K562 (cell line): ENCODE data around the gene CHMP3. TPM values are rescaled to one million over a fixed set of nuclear protein-coding genes. Genes with fewer than 3 reads are reported as not detected.

Experiments used
- BMI1 ChIP-seq: fragments of 150-350 bp; IDR thresholded peaks from 2 replicates; pipeline ENCODE4 v1.6.1; 2014; ENCODE audit warnings: low read length
- BRCA1 ChIP-seq, 2 experiments: fragments of 450-650 bp in 1 of 2; sonication (generic) in 1 of 2; formaldehyde crosslinking in 1 of 2; IDR thresholded peaks; 2 replicates each; pipeline versions ENCODE4 v1.5.0 to v1.6.1; 2017 to 2020; ENCODE audit warnings: mild to moderate bottlenecking in 1 of 2, missing genetic modification reagents in 1 of 2
- CBX2 ChIP-seq: fragments of 200-600 bp; sonication (generic); IDR thresholded peaks from one replicate; pipeline ENCODE4 v1.6.1; 2012; ENCODE audit warnings: mild to moderate bottlenecking, low read length, inconsistent platforms; ENCODE audit not compliant: insufficient read depth, poor library complexity, severe bottlenecking
- CREBBP ChIP-seq: IDR thresholded peaks from one replicate; pipeline ENCODE4 v1.6.1; 2012; ENCODE audit warnings: low read depth, mild to moderate bottlenecking, control low read depth, inconsistent platforms, low read length
- DMBX1 ChIP-seq: fragments of 250-450 bp; sonication (Bioruptor Pico); IDR thresholded peaks from 2 replicates; pipeline ENCODE4 v1.8.0; 2022; ENCODE audit warnings: inconsistent platforms, mild to moderate bottlenecking, moderate library complexity, borderline replicate concordance
- ELF2 ChIP-seq: fragments of 250-450 bp; sonication (Bioruptor Pico); IDR thresholded peaks from 2 replicates; pipeline ENCODE4 v1.5.0; 2021; ENCODE audit warnings: mild to moderate bottlenecking
- ILK ChIP-seq: fragments of 450-650 bp; IDR thresholded peaks from 2 replicates; pipeline ENCODE4 v1.6.1; 2016; ENCODE audit warnings: missing genetic modification characterization, low read depth, mild to moderate bottlenecking, missing compliant biosample characterization, moderate library complexity, borderline replicate concordance
- KLF16 ChIP-seq: IDR thresholded peaks from 2 replicates; pipeline ENCODE4 v1.6.1; 2016; ENCODE audit warnings: antibody characterized with exemption
- NBN ChIP-seq: fragments of 450-650 bp; IDR thresholded peaks from 2 replicates; pipeline ENCODE4 v1.6.1; 2016; ENCODE audit warnings: low read depth, mild to moderate bottlenecking
- NCOA6 ChIP-seq: fragments of 450-650 bp; IDR thresholded peaks from 2 replicates; pipeline ENCODE4 v1.6.1; 2017; ENCODE audit warnings: mild to moderate bottlenecking
- PYGO2 ChIP-seq: fragments of 450-650 bp; IDR thresholded peaks from 2 replicates; pipeline ENCODE4 v1.6.1; 2016; ENCODE audit warnings: mild to moderate bottlenecking, missing genetic modification characterization, moderate library complexity, missing compliant biosample characterization
- SMAD3 ChIP-seq: fragments of 450-650 bp; formaldehyde crosslinking; conservative IDR thresholded peaks from 2 replicates; pipeline ENCODE4 v1.4.0; 2020; ENCODE audit warnings: mild to moderate bottlenecking
- SMARCE1 ChIP-seq: fragments of 450-650 bp; IDR thresholded peaks from 2 replicates; pipeline ENCODE4 v1.7.1; 2016; ENCODE audit warnings: mild to moderate bottlenecking
- SRSF9 ChIP-seq: fragments of 200-400 bp; formaldehyde crosslinking; IDR thresholded peaks from 2 replicates; pipeline ENCODE4 v1.6.1; 2017; ENCODE audit warnings: low read depth, low read length, borderline replicate concordance
- TSHZ1 ChIP-seq: fragments of 250-450 bp; sonication (Bioruptor Pico); IDR thresholded peaks from 2 replicates; pipeline ENCODE4 v1.4.0; 2020; ENCODE audit warnings: mild to moderate bottlenecking, moderate library complexity
- ZFX ChIP-seq: sonication (generic); formaldehyde crosslinking; IDR thresholded peaks from 2 replicates; pipeline ENCODE4 v1.8.0; 2022; ENCODE audit warnings: mild to moderate bottlenecking, missing genetic modification reagents, moderate library complexity
- ZKSCAN3 ChIP-seq: fragments of 250-450 bp; sonication (Bioruptor Pico); IDR thresholded peaks from 2 replicates; pipeline ENCODE4 v1.4.0; 2020
- ZNF589 ChIP-seq: fragments of 200-800 bp; sonication (Bioruptor generic); IDR thresholded peaks from 2 replicates; pipeline ENCODE4 v1.6.1; 2016; ENCODE audit warnings: low read depth, missing genetic modification characterization, missing compliant biosample characterization
- polyA plus RNA-seq, 8 experiments: library from polyadenylated mRNA; depleted of rRNA in 4 of 8; stranded (reverse) in 5 of 8; unstranded in 3 of 8; fragments of >200 nt; fragmentation: Nextera tagmentation in 2 of 8; fragmentation: Illumina TruSeq in 1 of 8; extraction: Ambion mirVana in 2 of 8; extraction: Trizol in 1 of 8; gene quantifications; 2 replicates each; pipeline versions ENCODE4 v1.2.1 to v1.2.3, GENCODE V29; 2011 to 2014; ENCODE audit warnings: inconsistent platforms in 1 of 8, missing spikeins in 1 of 8
- total RNA-seq, 7 experiments: library from RNA; depleted of rRNA in 6 of 7; stranded (reverse); fragments of >200 nt in 6 of 7; fragmentation: Illumina TruSeq in 2 of 7; extraction: Trizol in 2 of 7; gene quantifications; 2 replicates each; pipeline versions ENCODE4 v1.2.1 to v1.2.3, GENCODE V29; 2011 to 2021; ENCODE audit warnings: low replicate concordance in 1 of 7
- TF ChIP-seq, protein P1 (sequence below): fragments of 250-450 bp; sonication (Bioruptor Pico); IDR thresholded peaks from 2 replicates; pipeline ENCODE4 v1.5.1; 2021; ENCODE audit warnings: mild to moderate bottlenecking
- TF ChIP-seq, protein P2 (sequence below): fragments of 250-450 bp; sonication (Bioruptor Pico); IDR thresholded peaks from 2 replicates; pipeline ENCODE4 v1.8.0; 2022; ENCODE audit warnings: inconsistent platforms, mild to moderate bottlenecking, moderate library complexity, borderline replicate concordance
- TF ChIP-seq, protein P3 (sequence below): IDR thresholded peaks from 2 replicates; pipeline ENCODE4 v1.6.1; 2012; ENCODE audit warnings: low read depth, low read length, improper control_type of control experiment, borderline replicate concordance

The CHMP3 gene
- total and polyA plus RNA-seq, 9 of the 15 experiments (the other 6 are each of a cell fraction or from before 2014, with no cell fraction given) = 20.6 to 52.5 (median 31.7) TPM

DNA sequence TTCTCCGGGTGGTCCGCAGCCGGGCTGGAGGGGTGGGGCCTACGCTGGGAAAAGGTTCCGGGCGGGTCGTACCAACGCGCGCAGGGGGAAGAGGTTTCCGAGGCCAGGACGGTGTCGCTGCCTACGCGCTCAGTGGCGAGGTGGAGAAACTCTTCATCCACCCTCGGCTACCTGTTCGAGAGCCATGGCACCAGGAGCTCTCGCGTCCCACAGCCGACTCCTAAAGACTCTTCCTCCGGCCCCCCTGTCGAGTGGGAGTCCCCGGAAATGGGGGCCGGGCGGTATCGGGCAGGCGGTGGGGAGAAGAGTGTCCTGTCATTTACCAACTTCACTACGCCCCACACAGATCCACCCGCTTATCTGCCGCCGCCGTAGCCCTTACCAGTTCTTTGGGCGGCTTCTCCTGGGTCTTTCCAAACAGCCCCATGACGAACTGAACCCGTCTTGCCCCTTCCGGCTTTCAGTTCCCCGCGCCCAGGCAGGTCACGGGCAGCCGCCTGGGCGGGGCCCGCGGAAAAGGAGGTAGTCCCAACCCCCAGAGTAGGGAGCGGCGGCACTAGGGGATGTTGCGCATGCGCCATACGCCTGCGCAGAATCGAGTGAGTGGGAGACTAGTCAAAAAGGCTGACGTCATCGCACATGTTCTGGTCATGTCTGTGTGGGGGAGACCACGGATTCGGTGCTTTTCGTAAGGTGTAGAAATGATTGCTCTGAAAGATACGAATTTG, at the start of gene CHMP3 (continued):
- TF ChIP-seq BRCA1 (IDR thresholded peaks at IDR 0.05) (no peak), BRCA1 (CRISPR knock-in tag; IDR thresholded peaks at IDR 0.05) (no peak), CBX2 (no peak), NCOA6 (no peak), ZFX (peak; percentile 74), SMAD3 (no peak), ILK (tag) (no peak), SRSF9 (no peak), ELF2 (peak; percentile 87), BMI1 (no peak), ZKSCAN3 (CRISPR knock-in tag) (no peak), KLF16 (0 out of 2 replicates have a peak, but pooled peaks have one; percentile 14), NBN (peak; percentile 71), PYGO2 (tag) (no peak), SMARCE1 (no peak), CREBBP (no peak), ZNF589 (CRISPR knock-in tag) (peak; percentile 98), TSHZ1 (no peak), DMBX1 (0 out of 2 replicates have a peak, but pooled peaks have one; percentile 86)
- TF ChIP-seq, protein P1, sequence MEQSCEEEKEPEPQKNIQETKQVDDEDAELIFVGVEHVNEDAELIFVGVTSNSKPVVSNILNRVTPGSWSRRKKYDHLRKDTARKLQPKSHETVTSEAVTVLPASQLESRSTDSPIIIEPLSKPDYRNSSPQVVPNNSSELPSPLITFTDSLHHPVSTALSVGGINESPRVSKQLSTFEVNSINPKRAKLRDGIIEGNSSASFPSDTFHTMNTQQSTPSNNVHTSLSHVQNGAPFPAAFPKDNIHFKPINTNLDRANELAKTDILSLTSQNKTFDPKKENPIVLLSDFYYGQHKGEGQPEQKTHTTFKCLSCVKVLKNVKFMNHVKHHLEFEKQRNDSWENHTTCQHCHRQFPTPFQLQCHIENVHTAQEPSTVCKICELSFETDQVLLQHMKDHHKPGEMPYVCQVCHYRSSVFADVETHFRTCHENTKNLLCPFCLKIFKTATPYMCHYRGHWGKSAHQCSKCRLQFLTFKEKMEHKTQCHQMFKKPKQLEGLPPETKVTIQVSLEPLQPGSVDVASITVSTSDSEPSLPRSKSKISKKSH (CRISPR knock-in tag) = no peak
- TF ChIP-seq, protein P2, sequence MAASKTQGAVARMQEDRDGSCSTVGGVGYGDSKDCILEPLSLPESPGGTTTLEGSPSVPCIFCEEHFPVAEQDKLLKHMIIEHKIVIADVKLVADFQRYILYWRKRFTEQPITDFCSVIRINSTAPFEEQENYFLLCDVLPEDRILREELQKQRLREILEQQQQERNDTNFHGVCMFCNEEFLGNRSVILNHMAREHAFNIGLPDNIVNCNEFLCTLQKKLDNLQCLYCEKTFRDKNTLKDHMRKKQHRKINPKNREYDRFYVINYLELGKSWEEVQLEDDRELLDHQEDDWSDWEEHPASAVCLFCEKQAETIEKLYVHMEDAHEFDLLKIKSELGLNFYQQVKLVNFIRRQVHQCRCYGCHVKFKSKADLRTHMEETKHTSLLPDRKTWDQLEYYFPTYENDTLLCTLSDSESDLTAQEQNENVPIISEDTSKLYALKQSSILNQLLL = no peak
- TF ChIP-seq, protein P3, sequence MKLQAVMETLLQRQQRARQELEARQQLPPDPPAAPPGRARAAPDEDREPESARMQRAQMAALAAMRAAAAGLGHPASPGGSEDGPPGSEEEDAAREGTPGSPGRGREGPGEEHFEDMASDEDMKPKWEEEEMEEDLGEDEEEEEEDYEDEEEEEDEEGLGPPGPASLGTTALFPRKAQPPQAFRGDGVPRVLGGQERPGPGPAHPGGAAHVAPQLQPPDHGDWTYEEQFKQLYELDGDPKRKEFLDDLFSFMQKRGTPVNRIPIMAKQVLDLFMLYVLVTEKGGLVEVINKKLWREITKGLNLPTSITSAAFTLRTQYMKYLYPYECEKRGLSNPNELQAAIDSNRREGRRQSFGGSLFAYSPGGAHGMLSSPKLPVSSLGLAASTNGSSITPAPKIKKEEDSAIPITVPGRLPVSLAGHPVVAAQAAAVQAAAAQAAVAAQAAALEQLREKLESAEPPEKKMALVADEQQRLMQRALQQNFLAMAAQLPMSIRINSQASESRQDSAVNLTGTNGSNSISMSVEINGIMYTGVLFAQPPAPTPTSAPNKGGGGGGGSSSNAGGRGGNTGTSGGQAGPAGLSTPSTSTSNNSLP = no peak
